SK-N-SH (cell line): ENCODE data around the gene CFAP52. TPM values are rescaled to one million over a fixed set of nuclear protein-coding genes. Genes with fewer than 3 reads are reported as not detected.

Source experiments
- CTCF ChIA-PET: fragments of 300-600, 350-600 bp; formaldehyde crosslinking; extraction: SDS; loops from one replicate; lab custom pipeline; 2021; lab: Yijun Ruan, JAX
- POLR2A ChIA-PET: fragments of 350-600 bp; sonication (Branson Sonifier 250); formaldehyde crosslinking; extraction: SDS; loops from one replicate; lab custom pipeline; 2020; ENCODE audit warnings: antibody characterized with exemption, inconsistent platforms; lab: Yijun Ruan, JAX
- DNase-seq: peaks from one replicate; pipeline ENCODE4 v3.0.0; 2012
- H2AFZ ChIP-seq: fragments of 200-600 bp; sonication (generic); 2 replicates; pipeline ENCODE4 v1.8.1; 2016; ENCODE audit warnings: antibody characterized with exemption, mild to moderate bottlenecking, low read depth
- H3F3A ChIP-seq: fragments of 200-600 bp; sonication (generic); replicated peaks from 2 replicates; pipeline ENCODE3; 2016; ENCODE audit warnings: antibody characterized with exemption, mild to moderate bottlenecking; ENCODE audit not compliant: insufficient read depth
- H3K27ac ChIP-seq, 2 experiments: fragments of 200-500 bp in 1 of 2; fragments of 200-600 bp in 1 of 2; sonication (Bioruptor generic) in 1 of 2; sonication (generic), shearing (Covaris generic) in 1 of 2; 2 replicates each; pipeline versions ENCODE4 v1.5.1 to v1.6.1; 2014 to 2016; ENCODE audit warnings: low read depth in 2 of 2, inconsistent platforms in 1 of 2, low read length in 1 of 2, mild to moderate bottlenecking in 1 of 2, mixed read lengths in 1 of 2
- H3K27me3 ChIP-seq: fragments of 200-600 bp; sonication (generic), shearing (Covaris generic); 2 replicates; pipeline ENCODE4 v1.6.1; 2016; ENCODE audit warnings: mixed run types; ENCODE audit not compliant: insufficient read depth
- H3K36me3 ChIP-seq, 2 experiments: fragments of 200-500 bp in 1 of 2; fragments of 200-600 bp in 1 of 2; sonication (Bioruptor generic) in 1 of 2; sonication (generic) in 1 of 2; replicated peaks in 1 of 2; 2 replicates each; pipeline versions ENCODE3 to v1.5.1; 2014 to 2016; ENCODE audit warnings: low read length in 1 of 2, mild to moderate bottlenecking in 1 of 2; ENCODE audit not compliant: insufficient read depth in 2 of 2, control insufficient read depth in 1 of 2
- H3K4me1 ChIP-seq, 2 experiments: fragments of 200-500 bp in 1 of 2; fragments of 200-600 bp in 1 of 2; sonication (Bioruptor generic) in 1 of 2; sonication (generic), shearing (Covaris generic) in 1 of 2; 2 replicates each; pipeline versions ENCODE4 v1.5.1 to v1.6.1; 2014 to 2016; ENCODE audit warnings: low read depth in 1 of 2, low read length in 1 of 2, mixed run types in 1 of 2; ENCODE audit not compliant: insufficient read depth in 2 of 2, control insufficient read depth in 1 of 2
- H3K4me2 ChIP-seq: fragments of 200-600 bp; sonication (generic), shearing (Covaris generic); 2 replicates; pipeline ENCODE4 v1.6.1; 2017; ENCODE audit warnings: mixed run types
- H3K4me3 ChIP-seq, 2 experiments: fragments of 200-500 bp in 1 of 2; fragments of 200-600 bp in 1 of 2; sonication (Bioruptor generic) in 1 of 2; sonication (generic), shearing (Covaris generic) in 1 of 2; 2 replicates each; pipeline versions ENCODE4 v1.5.1 to v1.8.1; 2014 to 2016; ENCODE audit warnings: low read depth in 2 of 2, inconsistent platforms in 1 of 2, low read length in 1 of 2, mild to moderate bottlenecking in 1 of 2, mixed read lengths in 1 of 2, moderate library complexity in 1 of 2
- H3K79me2 ChIP-seq: fragments of 200-600 bp; sonication (generic); 2 replicates; pipeline ENCODE4 v1.8.1; 2017; ENCODE audit warnings: mild to moderate bottlenecking; ENCODE audit not compliant: insufficient read depth
- H3K9ac ChIP-seq: fragments of 200-600 bp; sonication (generic); 2 replicates; pipeline ENCODE4 v1.6.1; 2017; ENCODE audit warnings: mixed run types
- H3K9me2 ChIP-seq: fragments of 200-600 bp; sonication (generic); 2 replicates; pipeline ENCODE4 v1.6.1; 2017; ENCODE audit warnings: mixed run types
- H3K9me3 ChIP-seq: fragments of 200-600 bp; sonication (generic); 2 replicates; pipeline ENCODE4 v1.6.1; 2017; ENCODE audit warnings: mixed run types, mild to moderate bottlenecking, moderate library complexity
- H4K20me1 ChIP-seq: fragments of 200-600 bp; sonication (generic); 2 replicates; pipeline ENCODE4 v1.6.1; 2017; ENCODE audit warnings: mild to moderate bottlenecking, mixed run types; ENCODE audit not compliant: insufficient read depth
- CHD2 ChIP-seq: fragments of 150-350 bp; IDR thresholded peaks from 2 replicates; pipeline ENCODE4 v1.6.1; 2018; ENCODE audit warnings: low read length; ENCODE audit not compliant: partially characterized antibody
- EZH2phosphoT487 ChIP-seq: fragments of 200-600 bp; sonication (generic); IDR thresholded peaks from 2 replicates; pipeline ENCODE4 v1.6.1; 2017; ENCODE audit warnings: low read depth, mixed run types, mild to moderate bottlenecking, antibody characterized with exemption, moderate library complexity, borderline replicate concordance
- FOSL2 ChIP-seq: IDR thresholded peaks from 2 replicates; pipeline ENCODE4 v1.4.0; 2012; ENCODE audit warnings: low read depth, mild to moderate bottlenecking, moderate library complexity, borderline replicate concordance
- FOXJ3 ChIP-seq: sonication (generic); formaldehyde crosslinking; IDR thresholded peaks from 2 replicates; pipeline ENCODE4 v1.5.1; 2020; ENCODE audit warnings: mild to moderate bottlenecking, missing genetic modification reagents
- FOXM1 ChIP-seq: IDR thresholded peaks from 2 replicates; pipeline ENCODE4 v1.4.0; 2012; ENCODE audit warnings: low read depth, mild to moderate bottlenecking
- MEF2A ChIP-seq: IDR thresholded peaks from 2 replicates; pipeline ENCODE4 v1.4.0; 2012; ENCODE audit warnings: low read depth, borderline replicate concordance
- MXI1 ChIP-seq: IDR thresholded peaks from 2 replicates; pipeline ENCODE4 v1.6.1; 2012; ENCODE audit warnings: mild to moderate bottlenecking, low read depth, low read length, improper control_type of control experiment
- NFIC ChIP-seq: IDR thresholded peaks from 2 replicates; pipeline ENCODE4 v1.4.0; 2012; ENCODE audit warnings: borderline replicate concordance
- NRF1 ChIP-seq: IDR thresholded peaks from 2 replicates; pipeline ENCODE4 v1.6.1; 2012; ENCODE audit warnings: low read depth, mild to moderate bottlenecking, low read length
- POLR2AphosphoS5 ChIP-seq: IDR thresholded peaks from 2 replicates; pipeline ENCODE4 v1.6.1; 2012; ENCODE audit warnings: low read depth, low read length
- RAD21 ChIP-seq: IDR thresholded peaks from 2 replicates; pipeline ENCODE4 v1.6.1; 2012; ENCODE audit warnings: mild to moderate bottlenecking, low read length
- RCOR1 ChIP-seq: fragments of 150-350 bp; IDR thresholded peaks from 2 replicates; pipeline ENCODE4 v1.6.1; 2017; ENCODE audit warnings: antibody characterized with exemption, low read length
- RXRA ChIP-seq: IDR thresholded peaks from 2 replicates; pipeline ENCODE4 v1.4.0; 2012; ENCODE audit warnings: low read depth, mild to moderate bottlenecking, borderline replicate concordance
- TCF12 ChIP-seq: IDR thresholded peaks from 2 replicates; pipeline ENCODE4 v1.4.0; 2012
- TEAD4 ChIP-seq: IDR thresholded peaks from 2 replicates; pipeline ENCODE4 v1.4.0; 2012; ENCODE audit warnings: mild to moderate bottlenecking, borderline replicate concordance; ENCODE audit not compliant: insufficient read depth
- YY1 ChIP-seq: IDR thresholded peaks from 2 replicates; pipeline ENCODE4 v1.4.0; 2012; ENCODE audit warnings: low read depth, mild to moderate bottlenecking
- WGBS: methylation state at CpG from one replicate; pipeline ENCODE4 v1.1.6; 2017; ENCODE audit warnings: low lambda C conversion rate; 5-methylcytosine and 5-hydroxymethylcytosine counted together
- polyA plus RNA-seq, 3 experiments: library from polyadenylated mRNA; depleted of rRNA; stranded (reverse); fragments of >200 nt; gene quantifications; 2 replicates each; pipeline ENCODE4 v1.2.3, GENCODE V29; 2012
- TF ChIP-seq, protein P1 (sequence below): IDR thresholded peaks from 2 replicates; pipeline ENCODE4 v1.4.0; 2012; ENCODE audit warnings: low read depth, borderline replicate concordance
- TF ChIP-seq, protein P2 (sequence below): IDR thresholded peaks from 2 replicates; pipeline ENCODE4 v1.4.0; 2012; ENCODE audit warnings: low read depth
- TF ChIP-seq, protein P3 (sequence below): IDR thresholded peaks from 2 replicates; pipeline ENCODE4 v1.6.1; 2012; ENCODE audit warnings: mild to moderate bottlenecking, low read depth, low read length, moderate library complexity
- TF ChIP-seq, protein P4 (sequence below): IDR thresholded peaks from 2 replicates; pipeline ENCODE4 v1.4.0; 2012; ENCODE audit warnings: low read depth, borderline replicate concordance

Gene CFAP52
- polyA plus RNA-seq, 1 of the 3 experiments (the other 2 are of a cell fraction): 0.26 TPM

DNA sequence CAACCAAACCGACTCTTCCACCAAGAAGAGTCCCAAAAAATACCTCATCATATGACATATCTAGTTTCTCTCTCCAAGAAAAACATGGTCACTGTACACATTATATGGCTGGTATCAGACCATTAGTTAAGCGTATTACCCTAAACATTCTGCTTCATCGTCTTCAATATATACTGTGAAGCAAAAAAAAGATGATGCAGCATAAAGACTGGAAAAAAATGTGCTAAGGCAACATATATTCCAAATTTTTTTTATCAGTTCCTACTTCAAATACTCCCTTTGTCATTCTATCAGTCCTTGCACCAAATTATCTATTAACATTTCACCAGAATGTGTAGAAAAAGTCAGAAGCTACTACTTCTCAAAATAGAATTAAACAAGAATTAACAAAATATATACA lies 43.7 kb upstream of the CFAP52 start:
- Histone ChIP-seq H3K79me2 (no peaks in the 10 kb centered on the region), H4K20me1 (no peaks in the 10 kb centered on the region), H3K9me3 (no peaks in the 10 kb centered on the region), H3K9ac (no peak overlapping the region), H3K36me3 (no peaks in the 10 kb centered on the region), H3K4me1 (no peaks in the 10 kb centered on the region), H3F3A (no peaks in the 10 kb centered on the region)
- CTCF ChIA-PET: interaction anchor here (1.2 to 1.5 kb wide), 2 partner anchors 12 to 644 kb away, joined by 3 read pairs; no protein-coding TSS in a partner anchor
- POLR2A ChIA-PET: no interaction called here
- no peak for DNase-seq
- TF ChIP-seq FOXJ3 (CRISPR knock-in tag) (no peak), TEAD4 (no peak), RXRA (no peak), NRF1 (no peak), MXI1 (no peak), TCF12 (no peak), YY1 (no peak), POLR2AphosphoS5 (no peak), EZH2phosphoT487 (no peak), MEF2A (no peak), CHD2 (no peak), RAD21 (no peak), NFIC (no peak), FOXM1 (no peak), FOSL2 (no peak), RCOR1 (no peak)
- TF ChIP-seq, protein P1, sequence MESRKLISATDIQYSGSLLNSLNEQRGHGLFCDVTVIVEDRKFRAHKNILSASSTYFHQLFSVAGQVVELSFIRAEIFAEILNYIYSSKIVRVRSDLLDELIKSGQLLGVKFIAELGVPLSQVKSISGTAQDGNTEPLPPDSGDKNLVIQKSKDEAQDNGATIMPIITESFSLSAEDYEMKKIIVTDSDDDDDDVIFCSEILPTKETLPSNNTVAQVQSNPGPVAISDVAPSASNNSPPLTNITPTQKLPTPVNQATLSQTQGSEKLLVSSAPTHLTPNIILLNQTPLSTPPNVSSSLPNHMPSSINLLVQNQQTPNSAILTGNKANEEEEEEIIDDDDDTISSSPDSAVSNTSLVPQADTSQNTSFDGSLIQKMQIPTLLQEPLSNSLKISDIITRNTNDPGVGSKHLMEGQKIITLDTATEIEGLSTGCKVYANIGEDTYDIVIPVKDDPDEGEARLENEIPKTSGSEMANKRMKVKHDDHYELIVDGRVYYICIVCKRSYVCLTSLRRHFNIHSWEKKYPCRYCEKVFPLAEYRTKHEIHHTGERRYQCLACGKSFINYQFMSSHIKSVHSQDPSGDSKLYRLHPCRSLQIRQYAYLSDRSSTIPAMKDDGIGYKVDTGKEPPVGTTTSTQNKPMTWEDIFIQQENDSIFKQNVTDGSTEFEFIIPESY: no peak
- TF ChIP-seq, protein P2, sequence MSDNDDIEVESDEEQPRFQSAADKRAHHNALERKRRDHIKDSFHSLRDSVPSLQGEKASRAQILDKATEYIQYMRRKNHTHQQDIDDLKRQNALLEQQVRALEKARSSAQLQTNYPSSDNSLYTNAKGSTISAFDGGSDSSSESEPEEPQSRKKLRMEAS: no peak
- TF ChIP-seq, protein P3, sequence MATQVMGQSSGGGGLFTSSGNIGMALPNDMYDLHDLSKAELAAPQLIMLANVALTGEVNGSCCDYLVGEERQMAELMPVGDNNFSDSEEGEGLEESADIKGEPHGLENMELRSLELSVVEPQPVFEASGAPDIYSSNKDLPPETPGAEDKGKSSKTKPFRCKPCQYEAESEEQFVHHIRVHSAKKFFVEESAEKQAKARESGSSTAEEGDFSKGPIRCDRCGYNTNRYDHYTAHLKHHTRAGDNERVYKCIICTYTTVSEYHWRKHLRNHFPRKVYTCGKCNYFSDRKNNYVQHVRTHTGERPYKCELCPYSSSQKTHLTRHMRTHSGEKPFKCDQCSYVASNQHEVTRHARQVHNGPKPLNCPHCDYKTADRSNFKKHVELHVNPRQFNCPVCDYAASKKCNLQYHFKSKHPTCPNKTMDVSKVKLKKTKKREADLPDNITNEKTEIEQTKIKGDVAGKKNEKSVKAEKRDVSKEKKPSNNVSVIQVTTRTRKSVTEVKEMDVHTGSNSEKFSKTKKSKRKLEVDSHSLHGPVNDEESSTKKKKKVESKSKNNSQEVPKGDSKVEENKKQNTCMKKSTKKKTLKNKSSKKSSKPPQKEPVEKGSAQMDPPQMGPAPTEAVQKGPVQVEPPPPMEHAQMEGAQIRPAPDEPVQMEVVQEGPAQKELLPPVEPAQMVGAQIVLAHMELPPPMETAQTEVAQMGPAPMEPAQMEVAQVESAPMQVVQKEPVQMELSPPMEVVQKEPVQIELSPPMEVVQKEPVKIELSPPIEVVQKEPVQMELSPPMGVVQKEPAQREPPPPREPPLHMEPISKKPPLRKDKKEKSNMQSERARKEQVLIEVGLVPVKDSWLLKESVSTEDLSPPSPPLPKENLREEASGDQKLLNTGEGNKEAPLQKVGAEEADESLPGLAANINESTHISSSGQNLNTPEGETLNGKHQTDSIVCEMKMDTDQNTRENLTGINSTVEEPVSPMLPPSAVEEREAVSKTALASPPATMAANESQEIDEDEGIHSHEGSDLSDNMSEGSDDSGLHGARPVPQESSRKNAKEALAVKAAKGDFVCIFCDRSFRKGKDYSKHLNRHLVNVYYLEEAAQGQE: no peak
- TF ChIP-seq, protein P4, sequence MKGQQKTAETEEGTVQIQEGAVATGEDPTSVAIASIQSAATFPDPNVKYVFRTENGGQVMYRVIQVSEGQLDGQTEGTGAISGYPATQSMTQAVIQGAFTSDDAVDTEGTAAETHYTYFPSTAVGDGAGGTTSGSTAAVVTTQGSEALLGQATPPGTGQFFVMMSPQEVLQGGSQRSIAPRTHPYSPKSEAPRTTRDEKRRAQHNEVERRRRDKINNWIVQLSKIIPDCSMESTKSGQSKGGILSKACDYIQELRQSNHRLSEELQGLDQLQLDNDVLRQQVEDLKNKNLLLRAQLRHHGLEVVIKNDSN: no peak
- TF ChIP-seq, all 33 proteins: peak for 0
- Histone ChIP-seq H3K27me3 (no peaks in the 10 kb centered on the region), H3K4me2 (no peak overlapping the region), H3K4me3 (no peak overlapping the region), H3K9me2 (no peaks in the 10 kb centered on the region), H3K27ac (no peak overlapping the region), H2AFZ (no peak overlapping the region)
- WGBS: 95% methylated on average over 3 of the region's 3 CpGs
